ENCODE data around the gene HCN2. TPM values are rescaled to one million over a fixed set of nuclear protein-coding genes. Genes with fewer than 3 reads are reported as not detected.
A peak's percentile ranks its signal among the peaks of the same experiment; 100 is the strongest.

Gene HCN2
- total and polyA plus RNA-seq, 2 of the 13 experiments (the other 11 are each of a cell fraction or from before 2014, with no cell fraction given) = 0.01 TPM; not detected in 1

- no peak for TF ChIP-seq ZNF513 (CRISPR knock-in tag; conservative IDR thresholded peaks at IDR 0.05)
Measured at GRCh38 chr19:582497-583197, 7.0 kb upstream of the HCN2 start (continued).

- Histone ChIP-seq H3K79me2 (ENCODE audit: insufficient read depth, low read length) (peaks cover 14% of the 10 kb centered on the region), H3K27ac (ENCODE audit: extremely low read length, insufficient read depth, low read length) (no peak overlapping the region), H3K9me3 (ENCODE audit: low read length) (no peaks in the 10 kb centered on the region), H2AFZ (ENCODE audit: low read length) (no peak overlapping the region), H3K4me2 (ENCODE audit: low read depth, low read length) (no peak overlapping the region), H3K36me3 (replicated peaks in 1 of 2; ENCODE audit: control insufficient read depth in 1 of 2, insufficient read depth in 2 of 2, low read length in 2 of 2) (peaks cover 21 to 34% of the 10 kb centered on the region in 2 experiments; a peak in 4 of 5 replicates), H3K9ac (ENCODE audit: insufficient read depth, low read depth, low read length) (no peak overlapping the region), H3K4me3 (replicated peaks in 1 of 3; ENCODE audit: insufficient read depth in 1 of 3, low read depth in 2 of 3, low read length in 3 of 3) (no peak overlapping the region), H4K20me1 (ENCODE audit: insufficient read depth, low read length) (peaks cover 55% of the 10 kb centered on the region), H3K4me1 (ENCODE audit: insufficient read depth, low read length) (peaks cover 25% of the 10 kb centered on the region), H3K27me3 (ENCODE audit: control insufficient read depth in 1 of 2, insufficient read depth in 2 of 2, low read length in 2 of 2) (peaks cover 1 to 9% of the 10 kb centered on the region in 2 experiments)
- no TSS peak for BruUV-seq (replicated peaks)
- ChIA-PET CTCF (ENCODE audit: low intra/inter-chr PET ratio, low total read pairs) (interaction anchor here (1.2 to 2.4 kb wide), 3 partner anchors 22 to 82 kb away, joined by 3 to 9 read pairs (median 4); no protein-coding TSS in a partner anchor), POLR2A (interaction anchor here (1.7 kb wide), 1 partner anchor 9 kb away, joined by 11 read pairs; no protein-coding TSS in a partner anchor)
- in situ Hi-C loops (cut with HindIII; ENCODE audit: extremely low pct_ligation_motif_present, low pct_unique_long_range_greater_than_20kb) (loop anchor here (10.0 kb wide), 1 partner anchor 151 kb away; no protein-coding TSS in a partner anchor), intact Hi-C loops (cut with micrococcal nuclease; ENCODE audit: unreplicated experiment) (loop anchor here (10.0 kb wide), 1 partner anchor 81 kb away; the partner anchor contains the start of gene RNF126)
- DNase-seq (ENCODE audit: low spot score) = no peak
- WGBS (ENCODE audit: low lambda C conversion rate) = 93% methylated on average over 22 of the region's 27 CpGs
- no peak for FAIRE-seq
- no peak for ATAC-seq
- TF ChIP-seq CBFB (CRISPR knock-in tag; IDR thresholded peaks at IDR 0.05) = no peak
- no peak for TF ChIP-seq ZNF3 (CRISPR knock-in tag; IDR thresholded peaks at IDR 0.05)
- no peak for TF ChIP-seq JUNB (CRISPR knock-in tag; IDR thresholded peaks at IDR 0.05; ENCODE audit: borderline replicate concordance)
- no peak for TF ChIP-seq ZNF713 (CRISPR knock-in tag; IDR thresholded peaks at IDR 0.05)
- TF ChIP-seq POLR2A (IDR thresholded peaks at IDR 0.05; ENCODE audit: insufficient read depth in 1 of 2, low read depth in 2 of 2, low read length in 2 of 2) = peak in 1 of 2 experiments; percentile 25; a peak in 1 of 4 replicates
- TF ChIP-seq ZFP1 (CRISPR knock-in tag; IDR thresholded peaks at IDR 0.05) = no peak
- TF ChIP-seq POLR2AphosphoS5 (IDR thresholded peaks at IDR 0.05; ENCODE audit: low read depth, low read length) = peak; percentile 38
- TF ChIP-seq SRSF4 (IDR thresholded peaks at IDR 0.05; ENCODE audit: low read depth, low read length, poor library complexity, severe bottlenecking) = no peak
- TF ChIP-seq ZNF260 (CRISPR knock-in tag; IDR thresholded peaks at IDR 0.05; ENCODE audit: borderline replicate concordance, low read depth) = no peak
- TF ChIP-seq SP4 (CRISPR knock-in tag; IDR thresholded peaks at IDR 0.05) = 0 out of 2 replicates have a peak, but pooled peaks have one; percentile 0
- no peak for TF ChIP-seq KDM5A (IDR thresholded peaks at IDR 0.05; ENCODE audit: borderline replicate concordance, low read length)
- TF ChIP-seq HNF1B (CRISPR knock-in tag; IDR thresholded peaks at IDR 0.05) = peak; percentile 36; the same call in 1 of the 2 replicates
Measured at GRCh38 chr19:583198-583967, 6.3 kb upstream of the HCN2 start.

Measured in HepG2 (cell line).